Effector memory CD8-positive, alpha-beta T cell (primary cell): ENCODE results near the gene SUSD2.
"Not testable (repeated sequence)": the region's sequence is repeated elsewhere in the genome, so short reads cannot be mapped to it uniquely, and the experiment has no call there.

Source experiments
- ATAC-seq: fragments of 150-1000 bp; cut with Tn5 transposase; replicated peaks from 2 replicates; pipeline ENCODE4 v1.10.0; 2021; ENCODE audit warnings: mild to moderate bottlenecking, moderate library complexity
- DNase-seq, 3 experiments: peaks; one replicate each; pipeline ENCODE4 v3.0.0; 2021
- H3K27ac Mint-ChIP-seq, 2 donors: one replicate each; pipeline ENCODE4 v1.8.0; 2022; ENCODE audit warnings: mild to moderate bottlenecking in 2 of 2, mixed read lengths in 2 of 2, moderate library complexity in 2 of 2
- H3K27me3 Mint-ChIP-seq, 2 donors: one replicate each; pipeline ENCODE4 v1.8.0; 2022; ENCODE audit warnings: mixed read lengths in 2 of 2
- H3K36me3 Mint-ChIP-seq: one replicate; pipeline ENCODE4 v1.8.0; 2022; ENCODE audit warnings: mild to moderate bottlenecking, moderate library complexity, mixed read lengths; ENCODE audit not compliant: insufficient read depth
- H3K4me1 Mint-ChIP-seq, 2 donors: one replicate each; pipeline ENCODE4 v1.8.0; 2022; ENCODE audit warnings: low read depth in 2 of 2, mixed read lengths in 2 of 2
- H3K4me3 Mint-ChIP-seq, 2 donors: one replicate each; pipeline ENCODE4 v1.8.0; 2022; ENCODE audit warnings: mild to moderate bottlenecking in 2 of 2, mixed read lengths in 2 of 2, moderate library complexity in 2 of 2
- H3K9me3 Mint-ChIP-seq, 2 donors: one replicate each; pipeline ENCODE4 v1.8.0; 2022; ENCODE audit warnings: mixed read lengths in 2 of 2

Gene SUSD2

GRCh38 chr22:24191381-24191841 lies 10.1 kb downstream of the SUSD2 start:
- Mint-ChIP-seq H3K4me3 (no peak overlapping the region), H3K9me3 (no peaks in the 10 kb centered on the region), H3K27ac (no peak overlapping the region), H3K27me3 (peaks cover 0 to 5% of the 10 kb centered on the region in 2 donors), H3K36me3 (no peaks in the 10 kb centered on the region), H3K4me1 (peaks cover 0 to 2% of the 10 kb centered on the region in 2 donors)
- DNase-seq (no peak), ATAC-seq (no peak)

- Mint-ChIP-seq H3K27me3 (peaks cover 0 to 5% of the 10 kb centered on the region in 2 donors), H3K9me3 (no peaks in the 10 kb centered on the region), H3K4me3 (no peak overlapping the region), H3K36me3 (no peaks in the 10 kb centered on the region), H3K27ac (no peak overlapping the region), H3K4me1 (peaks cover 0 to 2% of the 10 kb centered on the region in 2 donors)
- ATAC-seq (no peak), DNase-seq (no peak)
Observed at GRCh38 chr22:24191893-24192292, 10.6 kb downstream of the SUSD2 start.

GRCh38 chr22:24198682-24199052 lies 17.4 kb downstream of the SUSD2 start:
- DNase-seq (no peak), ATAC-seq (no peak)
- peak overlapping the region in 1 of 2 donors; percentile 59 for H3K27ac Mint-ChIP-seq
- no peaks in the 10 kb centered on the region for H3K36me3 Mint-ChIP-seq
- peaks cover 0 to 9% of the 10 kb centered on the region in 2 donors for H3K27me3 Mint-ChIP-seq
- H3K4me1 Mint-ChIP-seq, result peaks cover 6 to 7% of the 10 kb centered on the region in 2 donors
- H3K4me3 Mint-ChIP-seq, result no peak overlapping the region
- H3K9me3 Mint-ChIP-seq, result no peaks in the 10 kb centered on the region

GRCh38 chr22:24200619-24201212 lies 19.4 kb downstream of the SUSD2 start:
- no peak for ATAC-seq
- peaks cover 6 to 7% of the 10 kb centered on the region in 2 donors for H3K4me1 Mint-ChIP-seq
- no peak overlapping the region for H3K27ac Mint-ChIP-seq
- H3K36me3 Mint-ChIP-seq, result no peaks in the 10 kb centered on the region
- H3K9me3 Mint-ChIP-seq, result no peaks in the 10 kb centered on the region
- no peak overlapping the region for H3K4me3 Mint-ChIP-seq
- H3K27me3 Mint-ChIP-seq, result peaks cover 0 to 9% of the 10 kb centered on the region in 2 donors
- no peak for DNase-seq

- H3K4me1 Mint-ChIP-seq, result peaks cover 6 to 7% of the 10 kb centered on the region in 2 donors
- no peaks in the 10 kb centered on the region for H3K9me3 Mint-ChIP-seq
- H3K36me3 Mint-ChIP-seq, result peaks cover 6% of the 10 kb centered on the region
- ATAC-seq (no peak), DNase-seq (no peak)
- no peak overlapping the region for H3K4me3 Mint-ChIP-seq
- peaks cover 0 to 9% of the 10 kb centered on the region in 2 donors for H3K27me3 Mint-ChIP-seq
- H3K27ac Mint-ChIP-seq, result no peak overlapping the region
Observed at GRCh38 chr22:24201681-24202614, 20.7 kb downstream of the SUSD2 start.

GRCh38 chr22:24203856-24204255 lies 22.6 kb downstream of the SUSD2 start:
- not testable (repeated sequence) for ATAC-seq, H3K27me3 Mint-ChIP-seq, H3K4me3 Mint-ChIP-seq, H3K4me1 Mint-ChIP-seq, DNase-seq, H3K9me3 Mint-ChIP-seq, H3K27ac Mint-ChIP-seq, H3K36me3 Mint-ChIP-seq

GRCh38 chr22:24205438-24206195 lies 24.3 kb downstream of the SUSD2 start:
- H3K9me3 Mint-ChIP-seq, result no peaks in the 10 kb centered on the region
- H3K36me3 Mint-ChIP-seq, result peaks cover 6% of the 10 kb centered on the region
- ATAC-seq (no peak), DNase-seq (no peak)
- H3K27me3 Mint-ChIP-seq, result peaks cover 0 to 9% of the 10 kb centered on the region in 2 donors
- H3K4me1 Mint-ChIP-seq, result peaks cover 0 to 3% of the 10 kb centered on the region in 2 donors
- no peak overlapping the region for H3K27ac Mint-ChIP-seq
- H3K4me3 Mint-ChIP-seq, result no peak overlapping the region

GRCh38 chr22:24206460-24207263 lies 25.4 kb downstream of the SUSD2 start:
- ATAC-seq, H3K27ac Mint-ChIP-seq, H3K27me3 Mint-ChIP-seq, H3K36me3 Mint-ChIP-seq, H3K9me3 Mint-ChIP-seq, H3K4me3 Mint-ChIP-seq, H3K4me1 Mint-ChIP-seq, DNase-seq: not testable (repeated sequence)

GRCh38 chr22:24207264-24208011 lies 26.2 kb downstream of the SUSD2 start:
- Mint-ChIP-seq H3K4me1 (peaks cover 0 to 3% of the 10 kb centered on the region in 2 donors), H3K36me3 (peaks cover 6% of the 10 kb centered on the region), H3K9me3 (no peaks in the 10 kb centered on the region), H3K27ac (no peak overlapping the region), H3K27me3 (peaks cover 0 to 2% of the 10 kb centered on the region in 2 donors), H3K4me3 (no peak overlapping the region)
- ATAC-seq, result no peak
- no peak for DNase-seq

GRCh38 chr22:24208012-24208749 lies 26.9 kb downstream of the SUSD2 start:
- no peaks in the 10 kb centered on the region for H3K9me3 Mint-ChIP-seq
- ATAC-seq (no peak), DNase-seq (no peak)
- no peak overlapping the region for H3K27ac Mint-ChIP-seq
- H3K27me3 Mint-ChIP-seq, result no peaks in the 10 kb centered on the region
- peaks cover 6% of the 10 kb centered on the region for H3K36me3 Mint-ChIP-seq
- H3K4me1 Mint-ChIP-seq, result peaks cover 0 to 3% of the 10 kb centered on the region in 2 donors
- H3K4me3 Mint-ChIP-seq, result no peak overlapping the region

GRCh38 chr22:24209016-24209415 lies 27.7 kb downstream of the SUSD2 start:
- Mint-ChIP-seq H3K36me3 (peaks cover 6% of the 10 kb centered on the region), H3K27ac (no peak overlapping the region), H3K4me1 (peaks cover 0 to 3% of the 10 kb centered on the region in 2 donors), H3K4me3 (no peak overlapping the region), H3K9me3 (no peaks in the 10 kb centered on the region), H3K27me3 (peaks cover 0 to 2% of the 10 kb centered on the region in 2 donors)
- DNase-seq, result no peak
- no peak for ATAC-seq

GRCh38 chr22:24209687-24210086 lies 28.4 kb downstream of the SUSD2 start:
- Mint-ChIP-seq H3K4me1 (peaks cover 0 to 3% of the 10 kb centered on the region in 2 donors), H3K27me3 (peaks cover 0 to 9% of the 10 kb centered on the region in 2 donors), H3K9me3 (no peaks in the 10 kb centered on the region), H3K4me3 (no peak overlapping the region), H3K36me3 (peaks cover 6% of the 10 kb centered on the region), H3K27ac (no peak overlapping the region)
- ATAC-seq (no peak), DNase-seq (no peak)
